ENCODE measurements around the gene UBE4B.
A peak's percentile ranks its signal among the peaks of the same experiment; 100 is the strongest.
"Not testable (repeated sequence)": the region's sequence is repeated elsewhere in the genome, so short reads cannot be mapped to it uniquely, and the experiment has no call there.

Gene UBE4B

DNA sequence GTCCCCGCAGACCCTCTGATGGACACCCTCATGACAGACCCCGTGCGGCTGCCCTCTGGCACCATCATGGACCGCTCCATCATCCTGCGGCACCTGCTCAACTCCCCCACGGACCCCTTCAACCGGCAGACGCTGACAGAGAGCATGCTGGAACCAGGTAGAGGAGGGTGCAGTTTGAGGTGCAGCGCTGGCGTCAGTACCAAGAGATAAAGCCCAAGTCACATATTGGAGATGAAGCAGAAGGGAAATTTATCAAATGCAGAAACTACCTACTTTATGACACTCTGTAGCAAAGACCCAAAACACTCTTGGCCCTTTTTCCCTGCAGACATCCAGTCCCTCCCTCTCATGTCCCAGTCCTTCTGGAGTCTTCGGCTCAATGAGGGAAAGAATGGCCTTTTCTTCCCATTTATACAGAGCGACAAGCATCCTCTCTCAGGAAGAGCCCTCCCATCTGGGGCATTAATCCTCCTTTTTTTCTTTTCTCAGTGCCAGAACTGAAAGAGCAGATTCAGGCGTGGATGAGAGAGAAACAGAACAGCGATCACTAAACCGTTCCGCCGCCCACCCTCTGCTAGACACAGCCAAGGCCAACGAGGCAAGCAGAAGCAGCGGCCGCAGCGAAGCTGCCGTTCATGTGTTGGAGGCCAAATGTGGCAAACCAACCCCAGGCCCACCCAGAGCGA lies 146.8 kb downstream of the UBE4B start:
- DNase-seq, result no peak

GRCh38 chr1:10181154-10181553 lies 148.4 kb downstream of the UBE4B start:
- DNase-seq, result no peak

GRCh38 chr1:10185759-10186158 lies 153.0 kb downstream of the UBE4B start:
- DNase-seq, result no peak

DNA sequence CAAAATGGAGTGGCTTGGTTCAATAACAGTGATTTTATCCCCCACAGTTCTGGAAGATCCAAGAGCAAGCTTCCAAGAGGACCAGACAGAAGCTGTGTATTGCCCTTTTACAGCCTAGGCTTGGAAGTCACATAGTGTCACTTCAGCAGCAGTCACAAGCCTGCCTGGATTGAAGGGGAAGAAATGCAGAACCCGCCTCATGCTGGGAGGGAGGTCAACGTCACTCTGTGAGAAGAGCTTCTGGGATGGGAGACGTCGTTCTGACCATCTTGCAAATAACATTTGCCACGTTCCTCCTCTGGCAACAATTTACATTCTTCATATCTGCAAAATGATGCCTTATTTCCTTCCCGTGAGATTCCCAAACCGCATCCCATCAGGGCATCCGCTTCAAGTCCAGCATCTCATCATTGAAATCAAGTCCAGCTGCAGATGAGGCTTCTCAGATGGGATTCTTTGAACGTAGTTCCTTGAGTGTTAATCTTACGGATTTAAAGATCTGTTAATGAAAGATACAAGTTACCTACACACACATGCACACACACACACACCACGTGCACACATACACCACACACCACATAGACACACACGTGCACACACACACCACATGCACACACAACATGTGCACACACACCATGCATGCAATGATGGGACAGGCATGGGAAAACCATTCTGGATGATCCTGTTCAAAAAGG lies 153.7 kb downstream of the UBE4B start:
- DNase-seq, result no peak

DNA sequence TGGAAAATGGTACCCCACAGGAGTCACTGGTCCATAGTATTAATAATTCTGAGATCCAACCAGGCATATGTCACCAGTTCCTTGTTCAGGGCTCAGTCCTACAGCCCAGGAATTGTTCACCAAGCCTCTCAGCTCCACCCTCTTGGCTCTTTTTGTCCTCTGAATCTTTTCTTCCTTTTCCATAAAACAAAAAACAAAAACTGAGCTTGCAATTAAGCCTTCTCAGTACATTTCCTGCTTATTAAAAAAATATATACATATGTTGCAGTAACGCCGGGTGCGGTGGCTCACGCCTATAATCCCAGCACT lies 154.2 kb downstream of the UBE4B start:
- no peak for DNase-seq

- DNase-seq, result no peak
Observed at GRCh38 chr1:10188133-10188650, 155.4 kb downstream of the UBE4B start.

DNA sequence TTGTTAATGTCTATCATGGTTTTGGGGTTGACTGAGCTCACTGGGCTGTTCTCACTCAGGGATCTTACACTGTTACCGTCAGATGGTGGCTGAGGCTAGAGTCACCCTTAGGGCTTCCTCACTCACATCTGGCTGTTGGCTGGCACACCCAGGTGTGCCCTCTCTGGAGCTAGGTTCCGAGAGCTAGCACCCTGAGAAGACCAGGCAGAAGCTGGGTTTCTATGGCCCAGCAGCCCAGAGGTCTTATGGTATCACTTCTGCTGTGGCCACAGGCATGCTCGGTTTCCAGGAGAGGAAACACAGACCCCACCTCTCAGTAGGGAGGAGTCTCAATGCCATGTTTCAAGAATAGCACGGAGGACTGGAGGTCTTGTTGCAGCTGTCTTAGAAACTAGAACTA lies 156.9 kb downstream of the UBE4B start:
- no peak for DNase-seq

GRCh38 chr1:10192263-10192662 lies 159.5 kb downstream of the UBE4B start:
- DNase-seq, result no peak

- DNase-seq, result no peak
Observed at GRCh38 chr1:10193288-10193687, 160.5 kb downstream of the UBE4B start.

DNA sequence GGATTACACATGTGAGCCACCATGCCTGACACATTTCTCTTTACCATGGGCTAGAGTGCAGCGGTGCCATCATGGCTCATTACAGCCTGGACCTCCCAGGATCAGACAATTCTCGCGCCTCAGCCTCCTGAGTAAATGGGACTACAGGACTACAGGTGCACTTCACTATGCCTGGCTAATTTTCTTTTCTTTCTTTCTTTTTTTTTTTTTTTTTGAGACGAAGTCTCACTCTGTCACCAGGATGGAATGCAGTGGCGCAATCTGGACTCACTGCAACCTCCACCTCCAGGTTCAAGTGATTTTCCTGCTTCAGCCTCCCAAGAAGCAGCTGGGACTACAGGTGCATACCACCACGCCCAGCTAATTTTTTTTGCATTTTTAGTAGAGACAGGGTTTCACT lies 162.8 kb downstream of the UBE4B start:
- no peak for DNase-seq

GRCh38 chr1:10196976-10197375 lies 164.2 kb downstream of the UBE4B start:
- no peak for DNase-seq

- DNase-seq, result no peak
Observed at GRCh38 chr1:10200620-10201019, 167.9 kb downstream of the UBE4B start.

DNA sequence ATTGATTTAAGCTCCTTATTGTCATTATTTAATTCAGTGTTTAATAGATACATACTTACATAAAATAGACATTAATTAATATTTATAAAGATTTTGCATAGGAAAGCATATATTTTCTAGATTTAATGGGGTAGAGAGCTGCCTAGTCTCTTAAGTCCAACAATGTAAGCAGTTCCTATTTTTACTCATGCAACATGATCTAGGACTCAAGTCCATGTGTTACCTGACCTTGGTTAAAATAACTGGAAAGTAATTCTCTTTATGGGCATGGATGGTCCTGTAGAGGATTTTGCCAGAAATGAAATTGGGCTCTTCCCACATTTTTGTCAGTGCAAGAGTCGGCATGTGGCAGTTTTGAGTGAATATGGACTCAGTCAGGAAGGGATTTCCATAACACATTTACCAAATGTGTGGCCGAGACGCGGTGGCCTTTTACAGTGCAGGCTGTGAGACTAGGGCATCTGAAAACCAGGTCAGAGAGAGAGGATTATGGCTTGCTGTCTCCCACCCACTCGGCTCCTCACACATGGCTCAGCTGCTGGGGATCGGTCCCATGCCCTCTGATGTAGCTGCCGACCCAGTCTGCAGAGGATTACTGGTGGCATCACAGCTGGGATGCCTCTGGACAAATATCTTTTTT lies 171.4 kb downstream of the UBE4B start:
- DNase-seq, result no peak

DNA sequence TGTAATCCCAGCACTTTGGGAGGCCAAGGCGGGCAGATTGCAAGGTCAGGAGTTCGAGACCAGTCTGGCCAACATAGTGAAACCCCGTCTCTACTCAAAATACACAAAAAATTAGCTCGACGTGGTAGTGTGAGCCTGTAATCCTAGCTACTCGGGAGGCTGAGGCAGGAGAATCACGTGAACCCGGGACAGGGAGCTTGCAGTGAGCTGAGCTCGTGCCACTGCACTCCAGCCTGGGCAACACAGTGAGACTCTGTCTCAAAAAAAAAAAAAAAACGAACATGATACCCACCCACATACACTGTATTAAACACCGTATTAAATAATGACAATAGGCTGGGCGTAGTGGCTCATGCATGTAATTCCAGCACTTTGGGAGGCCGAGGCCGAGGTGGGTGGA lies 172.4 kb downstream of the UBE4B start:
- not testable (repeated sequence) for DNase-seq

GRCh38 chr1:10207810-10208209 lies 175.1 kb downstream of the UBE4B start:
- no peak for DNase-seq

DNA sequence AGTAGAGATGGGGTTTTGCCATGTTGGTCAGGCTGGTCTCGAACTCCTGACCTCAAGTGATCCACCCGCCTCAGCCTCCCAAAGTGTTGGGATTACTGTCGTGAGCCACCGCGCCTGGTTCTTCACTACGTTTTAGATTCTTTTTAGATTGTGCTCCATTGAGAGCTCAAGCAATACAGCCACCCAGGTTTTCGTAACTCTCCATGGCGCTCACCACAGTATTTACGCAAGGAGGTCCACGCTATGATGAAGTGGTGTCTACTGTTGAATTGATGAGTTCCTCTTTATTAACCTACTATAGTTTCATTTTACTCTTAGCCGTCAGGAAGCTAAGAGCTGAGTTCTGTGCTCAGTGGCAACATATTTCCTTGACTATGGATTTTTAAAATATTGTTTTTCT lies 175.8 kb downstream of the UBE4B start:
- DNase-seq, result no peak

- DNase-seq, result no peak
Observed at GRCh38 chr1:10209590-10209904, 176.8 kb downstream of the UBE4B start.

DNA sequence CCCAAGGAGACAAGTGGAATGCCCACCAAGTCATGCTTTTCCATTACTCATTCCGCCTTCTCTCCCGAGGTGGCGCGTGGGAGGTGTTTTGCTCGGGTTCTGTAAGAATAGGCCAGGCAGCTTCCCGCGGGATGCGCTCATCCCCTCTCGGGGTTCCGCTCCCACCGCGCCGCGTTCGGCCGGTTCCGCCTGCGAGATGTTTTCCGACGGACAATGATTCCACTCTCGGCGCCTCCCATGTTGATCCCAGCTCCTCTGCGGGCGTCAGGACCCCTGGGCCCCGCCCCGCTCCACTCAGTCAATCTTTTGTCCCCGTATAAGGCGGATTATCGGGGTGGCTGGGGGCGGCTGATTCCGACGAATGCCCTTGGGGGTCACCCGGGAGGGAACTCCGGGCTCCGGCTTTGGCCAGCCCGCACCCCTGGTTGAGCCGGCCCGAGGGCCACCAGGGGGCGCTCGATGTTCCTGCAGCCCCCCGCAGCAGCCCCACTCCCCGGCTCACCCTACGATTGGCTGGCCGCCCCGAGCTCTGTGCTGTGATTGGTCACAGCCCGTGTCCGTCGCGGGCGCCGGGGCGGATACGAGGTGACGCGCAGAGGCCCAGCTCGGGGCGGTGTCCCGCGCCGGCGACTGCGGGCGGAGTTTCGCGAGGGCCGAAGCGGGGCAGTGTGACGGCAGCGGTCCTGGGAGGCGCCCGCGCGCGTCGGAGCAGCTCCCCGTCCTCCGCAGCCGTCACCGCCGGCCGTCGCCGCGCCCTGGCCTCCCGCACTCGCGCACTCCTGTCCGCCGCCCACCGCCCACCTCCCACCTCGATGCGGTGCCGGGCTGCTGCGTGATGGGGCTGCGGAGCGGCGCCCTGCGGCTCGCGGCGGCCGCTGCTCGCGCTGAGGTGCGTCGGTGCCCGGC lies 177.4 kb downstream of the UBE4B start, which contains the start of gene KIF1B:
Gene KIF1B (plus strand): TSS at position 666 of the 906 bp plus-strand sequence. CDS start 21,759 bp downstream, outside the sequence.
- peak; percentile 79 for DNase-seq

GRCh38 chr1:10210841-10211804 lies 178.4 kb downstream of the UBE4B start:
- peak; percentile 10 for DNase-seq

- no peak for DNase-seq
Observed at GRCh38 chr1:10211805-10212410, 179.2 kb downstream of the UBE4B start.

- no peak for DNase-seq
Observed at GRCh38 chr1:10212476-10212875, 179.7 kb downstream of the UBE4B start.

Measured in NCI-H1694 (cell line).